Measurements from ENCODE around the gene LGALS9C. TPM values are rescaled to one million over a fixed set of nuclear protein-coding genes. Genes with fewer than 3 reads are reported as not detected.
A peak's percentile ranks its signal among the peaks of the same experiment; 100 is the strongest.
"Not testable (repeated sequence)": the region's sequence is repeated elsewhere in the genome, so short reads cannot be mapped to it uniquely, and the experiment has no call there.

LGALS9C gene
- total RNA-seq, 1 experiment from 2014 or later, result not detected

- CTCF ChIA-PET; ATAC-seq; intact Hi-C loops (cut with micrococcal nuclease): not testable (repeated sequence)
These were observed 25.6 kb upstream of the LGALS9C start for GRCh38 chr17:18450998-18451397.

GRCh38 chr17:18451969-18452368 lies 24.6 kb upstream of the LGALS9C start:
- intact Hi-C loops (cut with micrococcal nuclease); H3K36me3 ChIP-seq (ENCODE audit: control insufficient read depth in 1 of 2, insufficient read depth in 2 of 2, low read length in 2 of 2); H3K27me3 ChIP-seq (ENCODE audit: insufficient read depth, low read length); H3K4me3 ChIP-seq (replicated peaks in 1 of 2; ENCODE audit: low read depth in 1 of 2, low read length in 2 of 2); POLR2A ChIA-PET; H3K79me2 ChIP-seq (ENCODE audit: insufficient read depth, low read length); H3K9me2 ChIP-seq (ENCODE audit: insufficient read depth); H3K9me3 ChIP-seq (ENCODE audit: control insufficient read depth in 1 of 2, insufficient read depth in 1 of 2, low read depth in 1 of 2, low read length in 2 of 2); CTCF ChIA-PET; RAD21 ChIA-PET (ENCODE audit: low non-redundant PET in 1 of 2, low total read pairs in 2 of 2, uncharacterized antibody in 2 of 2, unreplicated experiment in 2 of 2); H3K27ac ChIP-seq (ENCODE audit: low read depth, low read length); H4K20me1 ChIP-seq (ENCODE audit: insufficient read depth); H2AFZ ChIP-seq (ENCODE audit: low read depth, low read length, poor library complexity, severe bottlenecking); DNase-seq (ENCODE audit: low read depth, low spot score); BruUV-seq (replicated peaks); H3K9ac ChIP-seq (ENCODE audit: low read length); H3K4me2 ChIP-seq (ENCODE audit: low read length); H3K4me1 ChIP-seq (ENCODE audit: control insufficient read depth in 1 of 2, insufficient read depth in 2 of 2, low read length in 2 of 2): not testable (repeated sequence)
- ATAC-seq, result peak; percentile 100
- 0 out of 2 replicates have a peak, but pooled peaks have one; percentile 12 for TF ChIP-seq RAD21 (IDR thresholded peaks at IDR 0.05; ENCODE audit: low read depth)

More at GRCh38 chr17:18450998-18451397, 25.6 kb upstream of the LGALS9C start:
- H2AFZ ChIP-seq (ENCODE audit: low read depth, low read length, poor library complexity, severe bottlenecking); H3K9ac ChIP-seq (ENCODE audit: low read length); H3K27ac ChIP-seq (ENCODE audit: low read depth, low read length); H3K36me3 ChIP-seq (ENCODE audit: control insufficient read depth in 1 of 2, insufficient read depth in 2 of 2, low read length in 2 of 2); DNase-seq (ENCODE audit: low read depth, low spot score); H4K20me1 ChIP-seq (ENCODE audit: insufficient read depth); H3K4me1 ChIP-seq (ENCODE audit: control insufficient read depth in 1 of 2, insufficient read depth in 2 of 2, low read length in 2 of 2); H3K79me2 ChIP-seq (ENCODE audit: insufficient read depth, low read length); BruUV-seq (replicated peaks); H3K4me2 ChIP-seq (ENCODE audit: low read length); H3K9me3 ChIP-seq (ENCODE audit: control insufficient read depth in 1 of 2, insufficient read depth in 1 of 2, low read depth in 1 of 2, low read length in 2 of 2); H3K27me3 ChIP-seq (ENCODE audit: insufficient read depth, low read length); POLR2A ChIA-PET; RAD21 ChIA-PET (ENCODE audit: low non-redundant PET in 1 of 2, low total read pairs in 2 of 2, uncharacterized antibody in 2 of 2, unreplicated experiment in 2 of 2); H3K9me2 ChIP-seq (ENCODE audit: insufficient read depth); H3K4me3 ChIP-seq (replicated peaks in 1 of 2; ENCODE audit: low read depth in 1 of 2, low read length in 2 of 2): not testable (repeated sequence)

- POLR2A ChIA-PET; H3K9ac ChIP-seq (ENCODE audit: low read length); H4K20me1 ChIP-seq (ENCODE audit: insufficient read depth); H3K4me2 ChIP-seq (ENCODE audit: low read length); H2AFZ ChIP-seq (ENCODE audit: low read depth, low read length, poor library complexity, severe bottlenecking); H3K27ac ChIP-seq (ENCODE audit: low read depth, low read length); H3K4me1 ChIP-seq (ENCODE audit: control insufficient read depth in 1 of 2, insufficient read depth in 2 of 2, low read length in 2 of 2); H3K36me3 ChIP-seq (ENCODE audit: control insufficient read depth in 1 of 2, insufficient read depth in 2 of 2, low read length in 2 of 2); BruUV-seq (replicated peaks); CTCF ChIA-PET; H3K9me3 ChIP-seq (ENCODE audit: control insufficient read depth in 1 of 2, insufficient read depth in 1 of 2, low read depth in 1 of 2, low read length in 2 of 2); intact Hi-C loops (cut with micrococcal nuclease); RAD21 ChIA-PET (ENCODE audit: low non-redundant PET in 1 of 2, low total read pairs in 2 of 2, uncharacterized antibody in 2 of 2, unreplicated experiment in 2 of 2); H3K9me2 ChIP-seq (ENCODE audit: insufficient read depth); DNase-seq (ENCODE audit: low read depth, low spot score); H3K79me2 ChIP-seq (ENCODE audit: insufficient read depth, low read length); H3K4me3 ChIP-seq (replicated peaks in 1 of 2; ENCODE audit: low read depth in 1 of 2, low read length in 2 of 2); H3K27me3 ChIP-seq (ENCODE audit: insufficient read depth, low read length); ATAC-seq: not testable (repeated sequence)
These were observed 17.6 kb upstream of the LGALS9C start for GRCh38 chr17:18459035-18459434.

- H3K27ac ChIP-seq (ENCODE audit: low read depth, low read length); H4K20me1 ChIP-seq (ENCODE audit: insufficient read depth); RAD21 ChIA-PET (ENCODE audit: low non-redundant PET in 1 of 2, low total read pairs in 2 of 2, uncharacterized antibody in 2 of 2, unreplicated experiment in 2 of 2); H3K4me2 ChIP-seq (ENCODE audit: low read length); BruUV-seq (replicated peaks); H3K9ac ChIP-seq (ENCODE audit: low read length); H3K9me3 ChIP-seq (ENCODE audit: control insufficient read depth in 1 of 2, insufficient read depth in 1 of 2, low read depth in 1 of 2, low read length in 2 of 2); intact Hi-C loops (cut with micrococcal nuclease); H2AFZ ChIP-seq (ENCODE audit: low read depth, low read length, poor library complexity, severe bottlenecking); POLR2A ChIA-PET; H3K9me2 ChIP-seq (ENCODE audit: insufficient read depth); H3K36me3 ChIP-seq (ENCODE audit: control insufficient read depth in 1 of 2, insufficient read depth in 2 of 2, low read length in 2 of 2); H3K79me2 ChIP-seq (ENCODE audit: insufficient read depth, low read length); H3K27me3 ChIP-seq (ENCODE audit: insufficient read depth, low read length); H3K4me1 ChIP-seq (ENCODE audit: control insufficient read depth in 1 of 2, insufficient read depth in 2 of 2, low read length in 2 of 2); DNase-seq (ENCODE audit: low read depth, low spot score); H3K4me3 ChIP-seq (replicated peaks in 1 of 2; ENCODE audit: low read depth in 1 of 2, low read length in 2 of 2); CTCF ChIA-PET; ATAC-seq: not testable (repeated sequence)
These were observed 12.6 kb upstream of the LGALS9C start for GRCh38 chr17:18463831-18464502.
